Motor neuron (in vitro differentiated cells): Measurements from ENCODE around the gene COPS3. TPM values are rescaled to one million over a fixed set of nuclear protein-coding genes. Genes with fewer than 3 reads are reported as not detected.

Experiments used
- ATAC-seq, 8 experiments: fragments of 200-7000 bp; cut with Tn5 transposase; replicated peaks in 6 of 8; 2 replicates each; pipeline ENCODE4 v1.8.0; 2021; ENCODE audit warnings: mild to moderate bottlenecking in 8 of 8, moderate library complexity in 8 of 8
- H3K27ac ChIP-seq, 2 donors: fragments of 250-450 bp; sonication (Bioruptor Pico); 2 replicates each; pipeline ENCODE4 v1.9.0; 2021; ENCODE audit warnings: antibody characterized with exemption in 2 of 2, mild to moderate bottlenecking in 2 of 2, moderate library complexity in 1 of 2
- H3K4me1 ChIP-seq, 2 donors: fragments of 250-450 bp; sonication (Bioruptor Pico); replicated peaks in 1 of 2; 2 replicates each; pipeline ENCODE4 v1.6.1; 2021; ENCODE audit warnings: antibody characterized with exemption in 2 of 2, mild to moderate bottlenecking in 2 of 2, moderate library complexity in 1 of 2
- H3K4me3 ChIP-seq, 5 donors: fragments of 250-450 bp; sonication (Bioruptor Pico); 2 replicates each; pipeline ENCODE4 v1.9.0; 2021; ENCODE audit warnings: antibody characterized with exemption in 5 of 5, mild to moderate bottlenecking in 5 of 5, moderate library complexity in 4 of 5
- WGBS, 10 experiments: fragments of 450-650 bp; shearing (Covaris generic); methylation state at CpG; one replicate each; pipeline ENCODE4 v1.0.0; 2022; 5-methylcytosine and 5-hydroxymethylcytosine counted together
- in situ Hi-C, 9 experiments: fragments of 400-800 bp; cut with MboI; loops; one replicate each; pipeline ENCODE4 v1.15.0; 2021; ENCODE audit warnings: low sequenced_read_pairs in 9 of 9, low pct_unique_long_range_greater_than_20kb in 2 of 9; ENCODE audit not compliant: unreplicated experiment in 9 of 9
- total RNA-seq, 8 experiments: library from RNA; unstranded; fragments of 300-600 nt; gene quantifications; 2 replicates each; pipeline versions ENCODE4 v1.2.3 to v1.2.4, GENCODE V29; 2022

COPS3 gene
- total RNA-seq, 8 experiments from 2014 or later = 64.9 to 135 (median 97.6) TPM

- ATAC-seq = no peak
- H3K4me1 ChIP-seq = peaks cover 5 to 9% of the 10 kb centered on the region in 2 donors
- in situ Hi-C loops = loop anchor here in 1 of 9 experiments (25.0 kb wide), 1 partner anchor 191 kb away; no protein-coding TSS in a partner anchor
- 60 to 100% (median 100%) methylated on average over 1 to 6 of the region's 15 CpGs; no CpG with 5 or more reads in 2 of the 10 experiments for WGBS, 10 experiments
- H3K27ac ChIP-seq = no peak overlapping the region
- H3K4me3 ChIP-seq = no peak overlapping the region
Observed at GRCh38 chr17:17203173-17203730, 77.8 kb downstream of the COPS3 start.

GRCh38 chr17:17201907-17202306, 79.1 kb downstream of the COPS3 start:
- Histone ChIP-seq H3K4me1 (peaks cover 5 to 9% of the 10 kb centered on the region in 2 donors), H3K4me3 (no peak overlapping the region), H3K27ac (no peak overlapping the region)
- in situ Hi-C loops = loop anchor here in 1 of 9 experiments (25.0 kb wide), 1 partner anchor 190 kb away; no protein-coding TSS in a partner anchor
- WGBS, 10 experiments = 0 to 100% (median 92%) methylated on average over 1 to 6 of the region's 8 CpGs; no CpG with 5 or more reads in 2 of the 10 experiments
- ATAC-seq = no peak

GRCh38 chr17:17201271-17201670, 79.8 kb downstream of the COPS3 start:
- no peak overlapping the region for H3K27ac ChIP-seq
- no peak for ATAC-seq
- WGBS, 10 experiments = 0 to 100% (median 80%) methylated on average over 1 to 8 of the region's 10 CpGs; no CpG with 5 or more reads in 3 of the 10 experiments
- H3K4me3 ChIP-seq = no peak overlapping the region
- in situ Hi-C loops = loop anchor here in 1 of 9 experiments (25.0 kb wide), 1 partner anchor 189 kb away; no protein-coding TSS in a partner anchor
- peaks cover 5 to 9% of the 10 kb centered on the region in 2 donors for H3K4me1 ChIP-seq

- peaks cover 5 to 9% of the 10 kb centered on the region in 2 donors for H3K4me1 ChIP-seq
- WGBS, 10 experiments = 72 to 100% (median 82%) methylated on average over 1 to 5 of the region's 5 CpGs; no CpG with 5 or more reads in 1 of the 10 experiments
- no peak overlapping the region for H3K4me3 ChIP-seq
- in situ Hi-C loops = loop anchor here in 1 of 9 experiments (25.0 kb wide), 1 partner anchor 189 kb away; no protein-coding TSS in a partner anchor
- ATAC-seq = no peak
- H3K27ac ChIP-seq = no peak overlapping the region
Observed at GRCh38 chr17:17200831-17201230, 80.2 kb downstream of the COPS3 start.

GRCh38 chr17:17200311-17200710, 80.7 kb downstream of the COPS3 start:
- Histone ChIP-seq H3K4me1 (peaks cover 5 to 6% of the 10 kb centered on the region in 2 donors), H3K27ac (no peak overlapping the region), H3K4me3 (no peak overlapping the region)
- ATAC-seq = no peak
- in situ Hi-C loops = loop anchor here in 1 of 9 experiments (25.0 kb wide), 1 partner anchor 188 kb away; no protein-coding TSS in a partner anchor
- 65 to 89% (median 77%) methylated on average over 2 to 6 of the region's 7 CpGs; no CpG with 5 or more reads in 4 of the 10 experiments for WGBS, 10 experiments

GRCh38 chr17:17198281-17198680, 82.8 kb downstream of the COPS3 start:
- Histone ChIP-seq H3K4me3 (no peak overlapping the region), H3K4me1 (peaks cover 0 to 2% of the 10 kb centered on the region in 2 donors), H3K27ac (no peak overlapping the region)
- ATAC-seq = peak in 2 of 8 experiments; percentile 72 to 91
- in situ Hi-C loops = no loop called here
- WGBS, 10 experiments = no CpG with 5 or more reads among the region's 1 CpG

- ATAC-seq = no peak
Observed at GRCh38 chr17:17196776-17197175, 84.3 kb downstream of the COPS3 start.

More at GRCh38 chr17:17196776-17197175, 84.3 kb downstream of the COPS3 start:
- peaks cover 3 to 5% of the 10 kb centered on the region in 2 donors for H3K4me1 ChIP-seq
- H3K27ac ChIP-seq = no peak overlapping the region
- H3K4me3 ChIP-seq = no peak overlapping the region
- in situ Hi-C loops = no loop called here

Other genes starting within 250 kb of the COPS3 start
- gene MPRIP, start 238.8 kb downstream of the COPS3 start, total RNA-seq = 100 to 1,000 TPM in 3 of 8 experiments, 10 to 100 TPM in 5; 35.0 to 136 (median 91.5) TPM
- 10 to 100 TPM in 2 of 8 experiments, 1 to 10 TPM in 6; 1.9 to 18.2 (median 4.8) TPM for gene PLD6, start 74.9 kb downstream of the COPS3 start, total RNA-seq
- 10 to 100 TPM in 7 of 8 experiments, 1 to 10 TPM in 1; 9.7 to 47.0 (median 27.0) TPM for gene FLCN, start 44.1 kb downstream of the COPS3 start, total RNA-seq
- gene NT5M, start 22.1 kb upstream of the COPS3 start, total RNA-seq = 10 to 100 TPM in 2 of 8 experiments, 1 to 10 TPM in 6; 2.8 to 11.7 (median 9.1) TPM
- gene MED9, start 195.8 kb upstream of the COPS3 start, total RNA-seq = 10 to 100 TPM in 7 of 8 experiments, 1 to 10 TPM in 1; 6.5 to 23.0 (median 17.1) TPM
- 10 to 100 TPM in 2 of 8 experiments, 1 to 10 TPM in 5, under 1 TPM in 1; 0.46 to 37.1 (median 6.7) TPM for gene RASD1, start 215.1 kb upstream of the COPS3 start, total RNA-seq